Stomach (tissue), 9 donors: ENCODE results near the gene POLR2M. TPM values are rescaled to one million over a fixed set of nuclear protein-coding genes. Genes with fewer than 3 reads are reported as not detected.
A peak's percentile ranks its signal among the peaks of the same experiment; 100 is the strongest.

Experiments used
- DNase-seq, 2 donors: peaks; one replicate each; pipeline versions ENCODE4 v3.0.0 to v3.0.0-alpha.2; 2013 to 2019
- H3K27ac ChIP-seq, 5 donors: fragments of 200-600 bp in 4 of 5; sonication (generic) in 4 of 5; one replicate each; pipeline ENCODE4 v1.5.1; 2013 to 2019; ENCODE audit warnings: mild to moderate bottlenecking in 1 of 5, moderate library complexity in 1 of 5
- H3K27me3 ChIP-seq, 3 donors: fragments of 200-600 bp; sonication (generic); one replicate each; pipeline ENCODE4 v1.5.1; 2017 to 2019; ENCODE audit warnings: mixed run types in 1 of 3
- H3K36me3 ChIP-seq, 4 donors: fragments of 200-600 bp; sonication (generic); 1 replicate in 3 of 4; 2 replicates in 1 of 4; pipeline ENCODE4 v1.5.1; 2016 to 2019
- H3K4me1 ChIP-seq, 4 donors: fragments of 200-600 bp; sonication (generic); one replicate each; pipeline ENCODE4 v1.5.1; 2016 to 2019
- H3K4me3 ChIP-seq, 4 donors: fragments of 200-600 bp; sonication (generic) in 3 of 4; one replicate each; pipeline ENCODE4 v1.5.1; 2016 to 2019; ENCODE audit warnings: mild to moderate bottlenecking in 1 of 4
- H3K9me3 ChIP-seq, 4 donors: fragments of 200-600 bp; sonication (generic); one replicate each; pipeline ENCODE4 v1.5.1; 2016 to 2019
- EP300 ChIP-seq: sonication (generic); formaldehyde crosslinking; IDR thresholded peaks from one replicate; pipeline ENCODE4 v1.6.1; 2017; ENCODE audit warnings: antibody characterized with exemption
- POLR2A ChIP-seq, 4 donors: fragments of 450-650 bp; IDR thresholded peaks; one replicate each; pipeline ENCODE4 v1.6.1; 2016; ENCODE audit warnings: antibody characterized with exemption in 4 of 4, control low read depth in 2 of 4, mild to moderate bottlenecking in 1 of 4, moderate library complexity in 1 of 4
- POLR2AphosphoS5 ChIP-seq, 3 donors: sonication (generic); formaldehyde crosslinking; IDR thresholded peaks; one replicate each; pipeline ENCODE4 v1.6.1; 2016; ENCODE audit warnings: antibody characterized with exemption in 3 of 3
- WGBS, 5 donors: extraction: QIAGEN DNeasy Blood & Tissue Kit in 3 of 5; methylation state at CpG; one replicate each; pipeline versions ENCODE4 v1.1.5 to v1.1.7; 2013 to 2018; 5-methylcytosine and 5-hydroxymethylcytosine counted together
- intact Hi-C: fragments of 100-400 bp; cut with DNase I; formaldehyde crosslinking; loops from one replicate; pipeline ENCODE4 v1.15.1; 2023; ENCODE audit warnings: low total_unique reads
- polyA plus RNA-seq, 3 donors: library from polyadenylated mRNA; stranded (reverse); fragments of 200-250 nt; gene quantifications; one replicate each; pipeline ENCODE4 v1.2.3, GENCODE V29; 2013
- total RNA-seq, 5 donors: library from RNA; depleted of rRNA; stranded (reverse); fragments of >200 nt; gene quantifications; one replicate each; pipeline versions ENCODE4 v1.1.0 to v1.2.3, GENCODE V29; 2014 to 2016
- TF ChIP-seq, protein P1 (sequence below), 7 experiments: fragments of 450-650 bp in 4 of 7; fragments of 200-600 bp in 3 of 7; sonication (generic) in 3 of 7; IDR thresholded peaks; one replicate each; pipeline ENCODE4 v1.5.1; 2016 to 2019; ENCODE audit warnings: antibody characterized with exemption in 7 of 7, control low read depth in 2 of 7, mild to moderate bottlenecking in 1 of 7
- donor health status: healthy with polysubstance abuse.
- donor health status: Bipolar disorder and iron deficiency.
- donor health status: healthy.

POLR2M gene
- total and polyA plus RNA-seq, 8 donors: 41.6 to 1,088 (median 191) TPM

DNA sequence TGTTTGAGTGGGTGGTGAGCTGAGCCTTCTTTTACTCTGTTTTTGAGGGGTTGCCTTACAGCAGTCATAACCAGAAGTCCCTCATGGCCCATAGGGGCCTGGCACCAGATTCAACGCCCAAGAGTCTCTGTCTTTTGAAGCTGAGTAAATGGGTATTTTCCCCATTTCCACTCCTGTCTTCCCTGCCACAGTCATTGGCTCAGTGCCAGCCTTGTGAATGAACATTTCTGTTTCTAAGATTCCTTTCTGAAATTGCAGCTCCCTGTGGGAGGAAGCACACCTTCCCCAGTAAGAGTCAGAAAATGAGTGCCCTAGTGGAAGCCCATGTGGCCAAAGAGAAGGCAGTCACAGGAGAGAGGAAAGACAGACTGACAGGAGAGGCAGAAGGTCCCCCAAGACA, 43.7 kb upstream of the POLR2M start:
- no peak overlapping the region for H3K4me3 ChIP-seq
- peaks cover 10 to 41% (median 23%) of the 10 kb centered on the region in 4 donors for H3K4me1 ChIP-seq
- intact Hi-C loops: no loop called here
- TF ChIP-seq POLR2A (IDR thresholded peaks at IDR 0.05): no peak
- TF ChIP-seq EP300: no peak
- no peak for TF ChIP-seq POLR2AphosphoS5 (IDR thresholded peaks at IDR 0.05)
- TF ChIP-seq, protein P1, sequence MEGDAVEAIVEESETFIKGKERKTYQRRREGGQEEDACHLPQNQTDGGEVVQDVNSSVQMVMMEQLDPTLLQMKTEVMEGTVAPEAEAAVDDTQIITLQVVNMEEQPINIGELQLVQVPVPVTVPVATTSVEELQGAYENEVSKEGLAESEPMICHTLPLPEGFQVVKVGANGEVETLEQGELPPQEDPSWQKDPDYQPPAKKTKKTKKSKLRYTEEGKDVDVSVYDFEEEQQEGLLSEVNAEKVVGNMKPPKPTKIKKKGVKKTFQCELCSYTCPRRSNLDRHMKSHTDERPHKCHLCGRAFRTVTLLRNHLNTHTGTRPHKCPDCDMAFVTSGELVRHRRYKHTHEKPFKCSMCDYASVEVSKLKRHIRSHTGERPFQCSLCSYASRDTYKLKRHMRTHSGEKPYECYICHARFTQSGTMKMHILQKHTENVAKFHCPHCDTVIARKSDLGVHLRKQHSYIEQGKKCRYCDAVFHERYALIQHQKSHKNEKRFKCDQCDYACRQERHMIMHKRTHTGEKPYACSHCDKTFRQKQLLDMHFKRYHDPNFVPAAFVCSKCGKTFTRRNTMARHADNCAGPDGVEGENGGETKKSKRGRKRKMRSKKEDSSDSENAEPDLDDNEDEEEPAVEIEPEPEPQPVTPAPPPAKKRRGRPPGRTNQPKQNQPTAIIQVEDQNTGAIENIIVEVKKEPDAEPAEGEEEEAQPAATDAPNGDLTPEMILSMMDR (IDR thresholded peaks at IDR 0.05): no peak
- H3K9me3 ChIP-seq: no peaks in the 10 kb centered on the region
- H3K27me3 ChIP-seq: no peaks in the 10 kb centered on the region
- H3K36me3 ChIP-seq: no peaks in the 10 kb centered on the region
- no peak for DNase-seq
- H3K27ac ChIP-seq: peak overlapping the region in 4 of 5 donors; percentile 41 to 66 (median 56)
- 50 to 63% (median 57%) methylated on average over 1 of the region's 1 CpG for WGBS, 5 donors

DNA sequence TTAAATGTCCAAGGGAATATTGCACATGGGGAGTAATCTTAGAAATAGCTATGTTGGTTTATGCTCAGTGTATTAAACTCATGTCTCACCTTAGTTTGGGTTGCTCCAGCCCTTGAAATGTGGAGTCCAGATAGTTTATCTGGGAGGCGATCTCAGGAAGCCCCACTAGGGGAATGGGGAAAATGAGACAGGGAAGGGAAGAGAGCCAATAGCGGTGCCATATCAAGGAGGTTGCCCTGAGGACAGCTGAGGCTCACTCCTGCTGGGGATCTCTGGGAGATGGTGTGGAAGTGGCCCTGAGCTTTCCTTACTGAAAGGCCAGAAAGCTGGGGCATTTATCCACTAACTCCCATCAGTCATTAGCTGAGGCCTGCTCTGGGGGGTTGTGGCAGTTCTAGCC, 43.3 kb upstream of the POLR2M start:
- peaks cover 10 to 45% (median 27%) of the 10 kb centered on the region in 4 donors for H3K4me1 ChIP-seq
- TF ChIP-seq EP300 (no peak), POLR2AphosphoS5 (IDR thresholded peaks at IDR 0.05) (no peak), POLR2A (IDR thresholded peaks at IDR 0.05) (no peak)
- TF ChIP-seq, protein P1 (IDR thresholded peaks at IDR 0.05): no peak
- no peaks in the 10 kb centered on the region for H3K36me3 ChIP-seq
- peak overlapping the region in 3 of 5 donors; percentile 41 to 66 (median 50) for H3K27ac ChIP-seq
- no peak overlapping the region for H3K4me3 ChIP-seq
- no peaks in the 10 kb centered on the region for H3K27me3 ChIP-seq
- 86 to 98% (median 95%) methylated on average over 2 of the region's 2 CpGs for WGBS, 5 donors
- intact Hi-C loops: no loop called here
- H3K9me3 ChIP-seq: no peaks in the 10 kb centered on the region
- no peak for DNase-seq

DNA sequence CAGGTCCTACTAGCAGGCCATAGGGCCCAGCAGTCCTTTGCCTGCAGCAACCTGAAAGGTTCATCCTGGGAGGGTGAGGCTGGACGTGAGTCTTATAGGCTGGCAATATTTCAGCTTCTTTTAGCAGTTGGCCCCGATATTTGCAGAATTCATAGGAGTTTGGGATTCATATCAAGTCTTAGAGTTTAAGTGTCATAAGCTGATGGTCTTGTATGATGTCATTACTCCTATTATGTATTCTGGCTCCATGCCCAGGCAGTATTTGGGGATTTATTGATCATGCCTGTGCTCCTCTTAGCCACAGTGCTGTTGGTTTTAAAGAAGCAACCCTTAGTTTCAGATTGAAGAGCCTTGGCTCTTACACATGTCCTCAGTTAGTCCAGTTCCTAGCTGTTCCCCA, 41.3 kb upstream of the POLR2M start:
- Histone ChIP-seq H3K27me3 (no peaks in the 10 kb centered on the region), H3K36me3 (no peaks in the 10 kb centered on the region), H3K27ac (no peak overlapping the region), H3K4me1 (peaks cover 10 to 50% (median 31%) of the 10 kb centered on the region in 4 donors), H3K4me3 (no peak overlapping the region), H3K9me3 (no peaks in the 10 kb centered on the region)
- DNase-seq: no peak
- 49 to 80% (median 70%) methylated on average over 2 of the region's 2 CpGs for WGBS, 5 donors
- intact Hi-C loops: no loop called here
- no peak for TF ChIP-seq POLR2A (IDR thresholded peaks at IDR 0.05)
- no peak for TF ChIP-seq POLR2AphosphoS5 (IDR thresholded peaks at IDR 0.05)
- no peak for TF ChIP-seq EP300
- TF ChIP-seq, protein P1 (IDR thresholded peaks at IDR 0.05): no peak

DNA sequence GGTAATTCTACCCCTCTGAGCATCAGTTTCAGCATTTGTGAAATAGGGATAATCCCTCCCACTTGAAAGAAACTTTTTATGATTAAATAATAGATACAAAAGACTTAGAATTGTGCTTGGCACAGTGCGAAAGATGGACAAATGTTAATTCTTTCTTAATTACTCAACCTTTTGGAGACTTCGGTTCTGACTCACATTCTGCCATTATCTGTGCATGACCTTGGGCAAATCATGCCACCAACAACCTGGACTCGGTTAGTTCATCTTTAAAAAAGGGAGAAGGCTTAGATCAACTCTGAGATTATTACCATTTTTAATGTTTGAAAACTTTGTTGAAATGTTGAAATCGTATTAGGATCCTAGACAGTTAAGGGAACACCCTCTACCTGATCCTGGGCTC, 40.6 kb upstream of the POLR2M start:
- intact Hi-C loops: no loop called here

More for the DNA sequence above, 40.6 kb upstream of the POLR2M start:
- H3K27ac ChIP-seq: peak overlapping the region in 2 of 5 donors; percentile 53 to 70
- TF ChIP-seq, protein P1 (IDR thresholded peaks at IDR 0.05): no peak
- TF ChIP-seq POLR2AphosphoS5 (IDR thresholded peaks at IDR 0.05): no peak
- TF ChIP-seq POLR2A (IDR thresholded peaks at IDR 0.05): no peak
- TF ChIP-seq EP300: no peak
- 72 to 87% (median 84%) methylated on average over 4 of the region's 4 CpGs for WGBS, 5 donors
- H3K9me3 ChIP-seq: no peaks in the 10 kb centered on the region
- DNase-seq: no peak
- H3K27me3 ChIP-seq: no peaks in the 10 kb centered on the region
- H3K4me3 ChIP-seq: no peak overlapping the region
- H3K36me3 ChIP-seq: no peaks in the 10 kb centered on the region
- H3K4me1 ChIP-seq: peaks cover 10 to 49% (median 31%) of the 10 kb centered on the region in 4 donors
